Measurements from ENCODE around the gene PILRB.

DNA sequence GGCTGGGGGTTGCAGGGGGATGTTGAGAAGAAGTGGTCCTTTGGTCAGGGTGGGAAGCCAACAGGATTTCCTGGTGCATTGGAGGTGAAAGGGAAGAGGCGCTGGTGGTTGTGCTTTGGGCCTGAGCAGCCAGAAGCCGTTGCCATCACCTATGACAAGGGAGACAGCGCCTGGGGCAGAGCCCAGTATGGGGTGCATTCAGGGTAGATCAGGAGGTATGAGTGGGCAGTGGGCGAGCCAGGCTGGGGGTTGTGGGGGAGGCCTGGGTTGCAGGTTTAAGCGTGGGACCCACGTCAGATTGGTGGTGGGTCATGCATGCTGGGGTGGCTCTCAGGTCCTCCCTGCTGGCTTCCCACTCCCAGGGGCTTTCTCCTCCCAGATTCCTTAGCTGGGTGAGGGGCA lies 6.3 kb upstream of the PILRB start:
- TF ChIP-seq EZH2phosphoT487 (IDR thresholded peaks at IDR 0.05; ENCODE audit: borderline replicate concordance, low read length), result no peak
- TF ChIP-seq, protein P1, sequence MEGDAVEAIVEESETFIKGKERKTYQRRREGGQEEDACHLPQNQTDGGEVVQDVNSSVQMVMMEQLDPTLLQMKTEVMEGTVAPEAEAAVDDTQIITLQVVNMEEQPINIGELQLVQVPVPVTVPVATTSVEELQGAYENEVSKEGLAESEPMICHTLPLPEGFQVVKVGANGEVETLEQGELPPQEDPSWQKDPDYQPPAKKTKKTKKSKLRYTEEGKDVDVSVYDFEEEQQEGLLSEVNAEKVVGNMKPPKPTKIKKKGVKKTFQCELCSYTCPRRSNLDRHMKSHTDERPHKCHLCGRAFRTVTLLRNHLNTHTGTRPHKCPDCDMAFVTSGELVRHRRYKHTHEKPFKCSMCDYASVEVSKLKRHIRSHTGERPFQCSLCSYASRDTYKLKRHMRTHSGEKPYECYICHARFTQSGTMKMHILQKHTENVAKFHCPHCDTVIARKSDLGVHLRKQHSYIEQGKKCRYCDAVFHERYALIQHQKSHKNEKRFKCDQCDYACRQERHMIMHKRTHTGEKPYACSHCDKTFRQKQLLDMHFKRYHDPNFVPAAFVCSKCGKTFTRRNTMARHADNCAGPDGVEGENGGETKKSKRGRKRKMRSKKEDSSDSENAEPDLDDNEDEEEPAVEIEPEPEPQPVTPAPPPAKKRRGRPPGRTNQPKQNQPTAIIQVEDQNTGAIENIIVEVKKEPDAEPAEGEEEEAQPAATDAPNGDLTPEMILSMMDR (conservative IDR thresholded peaks at IDR 0.05; ENCODE audit: low read depth, low read length), result no peak

Data from PC-3 (cell line).